K562 (cell line): ENCODE measurements around the gene SLIT1. TPM values are rescaled to one million over a fixed set of nuclear protein-coding genes. Genes with fewer than 3 reads are reported as not detected.

Source experiments
- ATAC-seq: fragments of 200-7000 bp; cut with Tn5 transposase; 3 replicates; pipeline ENCODE4 v1.9.1; 2020; ENCODE audit warnings: moderate library complexity
- BruUV-seq: library from RNA; stranded (reverse); fragments of 400-500 nt; replicated peaks from 2 replicates; lab custom pipeline; 2021; lab: Mats Ljungman, UMichigan
- CTCF ChIA-PET: fragments of 300-600 bp; formaldehyde crosslinking; extraction: SDS; loops from one replicate; lab custom pipeline; 2021; ENCODE audit warnings: low intra/inter-chr PET ratio; lab: Yijun Ruan, JAX
- POLR2A ChIA-PET: fragments of 300-600, 350-650 bp; sonication (Branson Sonifier 250); formaldehyde crosslinking; extraction: SDS; loops from one replicate; lab custom pipeline; 2021; ENCODE audit warnings: antibody characterized with exemption, inconsistent platforms; lab: Yijun Ruan, JAX
- DNase-seq, 4 experiments: peaks; one replicate each; pipeline versions ENCODE4 v3.0.0 to v3.0.0-alpha.2; 2011 to 2018; ENCODE audit warnings: low spot score in 3 of 4, mixed read lengths in 3 of 4; ENCODE audit errors: extremely low read depth in 1 of 4
- FAIRE-seq: peaks from 2 replicates; lab custom pipeline; 2011; peaks lifted over from hg19 to GRCh38; lab: Jason Lieb, UNC
- H2AFZ ChIP-seq: 2 replicates; pipeline ENCODE4 v1.6.0; 2011; ENCODE audit warnings: low read depth, low read length, control low read depth, inconsistent platforms
- H3K27ac ChIP-seq: fragments of 200-600 bp; 3 replicates; pipeline ENCODE4 v1.8.0; 2011; ENCODE audit warnings: low read depth, mild to moderate bottlenecking, control low read depth, inconsistent platforms, low read length, moderate library complexity, mixed read lengths; ENCODE audit errors: extremely low read depth
- H3K27me3 ChIP-seq, 2 experiments: fragments of 300-600 bp in 1 of 2; 2 replicates in 1 of 2; 3 replicates in 1 of 2; pipeline versions ENCODE4 v1.6.0 to v1.8.0; 2011; ENCODE audit warnings: inconsistent platforms in 2 of 2, low read length in 2 of 2, mild to moderate bottlenecking in 1 of 2, mixed read lengths in 1 of 2, moderate library complexity in 1 of 2; ENCODE audit not compliant: control insufficient read depth in 2 of 2, insufficient read depth in 2 of 2
- H3K36me3 ChIP-seq: fragments of 300-600 bp; 3 replicates; pipeline ENCODE4 v1.8.0; 2011; ENCODE audit warnings: mild to moderate bottlenecking, low read length, inconsistent platforms; ENCODE audit not compliant: control insufficient read depth, insufficient read depth
- H3K4me1 ChIP-seq, 2 experiments: fragments of 200-600 bp in 1 of 2; replicated peaks in 1 of 2; 2 replicates in 1 of 2; 3 replicates in 1 of 2; pipeline versions ENCODE4 v1.5.1 to v1.8.0; 2011; ENCODE audit warnings: inconsistent platforms in 2 of 2, low read length in 2 of 2, mild to moderate bottlenecking in 1 of 2, mixed read lengths in 1 of 2, moderate library complexity in 1 of 2; ENCODE audit not compliant: control insufficient read depth in 2 of 2, insufficient read depth in 2 of 2
- H3K4me2 ChIP-seq: 2 replicates; pipeline ENCODE4 v1.6.1; 2011; ENCODE audit warnings: low read length, control low read depth, inconsistent platforms, mixed read lengths; ENCODE audit not compliant: insufficient read depth
- H3K4me3 ChIP-seq: fragments of 200-600 bp; sonication (generic), shearing (Covaris generic); 2 replicates; pipeline ENCODE4 v1.5.1; 2016; ENCODE audit warnings: control low read depth, inconsistent platforms
- H3K79me2 ChIP-seq: fragments of 200-600 bp; 3 replicates; pipeline ENCODE4 v1.8.0; 2011; ENCODE audit warnings: low read length, inconsistent platforms; ENCODE audit not compliant: control insufficient read depth, insufficient read depth
- H3K9ac ChIP-seq, 2 experiments: 2 replicates each; pipeline versions ENCODE4 v1.6.0 to v1.6.1; 2011; ENCODE audit warnings: low read depth in 2 of 2, low read length in 2 of 2, control low read depth in 1 of 2, inconsistent platforms in 1 of 2, mild to moderate bottlenecking in 1 of 2, mixed read lengths in 1 of 2; ENCODE audit not compliant: insufficient read depth in 1 of 2
- H3K9me1 ChIP-seq: one replicate; pipeline ENCODE4 v1.6.0; 2011; ENCODE audit warnings: inconsistent platforms, mild to moderate bottlenecking, low read length, moderate library complexity; ENCODE audit not compliant: control insufficient read depth, insufficient read depth
- H3K9me3 ChIP-seq: replicated peaks from 2 replicates; pipeline ENCODE4 v1.5.1; 2011; ENCODE audit warnings: low read depth, low read length, inconsistent platforms; ENCODE audit not compliant: control insufficient read depth, insufficient read depth
- H4K20me1 ChIP-seq: replicated peaks from 2 replicates; pipeline ENCODE4 v1.6.1; 2011; ENCODE audit warnings: low read length, inconsistent platforms, mixed read lengths; ENCODE audit not compliant: control insufficient read depth, insufficient read depth
- ARID3B ChIP-seq: fragments of 250-450 bp; sonication (Bioruptor Pico); IDR thresholded peaks from 2 replicates; pipeline ENCODE4 v1.4.0; 2020; ENCODE audit warnings: borderline replicate concordance
- CBX5 ChIP-seq: IDR thresholded peaks from 2 replicates; pipeline ENCODE4 v1.6.1; 2014; ENCODE audit warnings: low read depth, borderline replicate concordance
- HDAC8 ChIP-seq: fragments of 450-650 bp; IDR thresholded peaks from 2 replicates; pipeline ENCODE4 v1.6.1; 2016; ENCODE audit warnings: mild to moderate bottlenecking, missing genetic modification characterization, moderate library complexity, missing compliant biosample characterization
- MLLT1 ChIP-seq, 2 experiments: fragments of 450-650 bp; IDR thresholded peaks; 2 replicates each; pipeline ENCODE4 v1.6.1; 2016
- RBM14 ChIP-seq: fragments of 200-400 bp; formaldehyde crosslinking; IDR thresholded peaks from 2 replicates; pipeline ENCODE4 v1.6.1; 2018; ENCODE audit warnings: low read depth, mild to moderate bottlenecking, low read length, moderate library complexity, borderline replicate concordance; ENCODE audit not compliant: insufficient read depth
- SNAPC5 ChIP-seq: fragments of 250-450 bp; sonication (Bioruptor Pico); IDR thresholded peaks from 2 replicates; pipeline ENCODE4 v1.8.0; 2021; ENCODE audit warnings: moderate library complexity, mild to moderate bottlenecking, inconsistent platforms
- TCF3 ChIP-seq: sonication (generic); formaldehyde crosslinking; IDR thresholded peaks from 2 replicates; pipeline ENCODE4 v1.4.0; 2020; ENCODE audit warnings: mild to moderate bottlenecking, missing genetic modification reagents
- TSHZ1 ChIP-seq: fragments of 250-450 bp; sonication (Bioruptor Pico); IDR thresholded peaks from 2 replicates; pipeline ENCODE4 v1.4.0; 2020; ENCODE audit warnings: mild to moderate bottlenecking, moderate library complexity
- VEZF1 ChIP-seq: fragments of 200-800 bp; sonication (Bioruptor generic); IDR thresholded peaks from 2 replicates; pipeline ENCODE4 v1.6.1; 2017; ENCODE audit warnings: missing genetic modification characterization, missing compliant biosample characterization
- ZC3H11A ChIP-seq: IDR thresholded peaks from 2 replicates; pipeline ENCODE4 v1.6.1; 2012; ENCODE audit warnings: low read depth, low read length, improper control_type of control experiment
- ZNF277 ChIP-seq: fragments of 250-450 bp; sonication (Bioruptor Pico); IDR thresholded peaks from 2 replicates; pipeline ENCODE4 v1.8.0; 2022; ENCODE audit warnings: inconsistent platforms, mild to moderate bottlenecking, moderate library complexity, borderline replicate concordance
- WGBS: fragments of 100-300 bp; shearing (Covaris generic); methylation state at CpG from one replicate; pipeline ENCODE4 v1.1.6; 2016; ENCODE audit warnings: low coverage, mixed read lengths; ENCODE audit not compliant: insufficient coverage; ENCODE audit errors: missing lambda C conversion rate; 5-methylcytosine and 5-hydroxymethylcytosine counted together
- in situ Hi-C: fragments of 300-500 bp; cut with MboI; formaldehyde crosslinking; loops from 4 replicates; pipeline ENCODE4 v1.15.0; 2018; ENCODE audit warnings: inconsistent platforms, mixed read lengths
- intact Hi-C: fragments of 100-400 bp; cut with micrococcal nuclease; formaldehyde crosslinking; loops from 2 replicates; pipeline ENCODE4 v1.14.2; 2022
- polyA plus RNA-seq, 8 experiments: library from polyadenylated mRNA; depleted of rRNA in 4 of 8; stranded (reverse) in 5 of 8; unstranded in 3 of 8; fragments of >200 nt; fragmentation: Nextera tagmentation in 2 of 8; fragmentation: Illumina TruSeq in 1 of 8; extraction: Ambion mirVana in 2 of 8; extraction: Trizol in 1 of 8; gene quantifications; 2 replicates each; pipeline versions ENCODE4 v1.2.1 to v1.2.3, GENCODE V29; 2011 to 2014; ENCODE audit warnings: inconsistent platforms in 1 of 8, missing spikeins in 1 of 8
- total RNA-seq, 7 experiments: library from RNA; depleted of rRNA in 6 of 7; stranded (reverse); fragments of >200 nt in 6 of 7; fragmentation: Illumina TruSeq in 2 of 7; extraction: Trizol in 2 of 7; gene quantifications; 2 replicates each; pipeline versions ENCODE4 v1.2.1 to v1.2.3, GENCODE V29; 2011 to 2021; ENCODE audit warnings: low replicate concordance in 1 of 7

The SLIT1 gene
- total and polyA plus RNA-seq, 9 of the 15 experiments (the other 6 are each of a cell fraction or from before 2014, with no cell fraction given): 0.01 to 0.11 (median 0.04) TPM; not detected in 3

- peaks cover 0 to 8% of the 10 kb centered on the region in 2 experiments; a peak in 2 of 5 replicates for H3K4me1 ChIP-seq
- no peaks in the 10 kb centered on the region for H3K9me1 ChIP-seq
- intact Hi-C loops (no loop called here), in situ Hi-C loops (no loop called here)
- no peaks in the 10 kb centered on the region for H3K79me2 ChIP-seq
- DNase-seq: no peak
- no peak overlapping the region for H3K4me3 ChIP-seq
- no peak overlapping the region for H3K4me2 ChIP-seq
- no peaks in the 10 kb centered on the region for H4K20me1 ChIP-seq
- no peak for FAIRE-seq
- BruUV-seq: no TSS peak
- peaks cover 0 to 4% of the 10 kb centered on the region in 2 experiments; a peak in 1 of 5 replicates for H3K27me3 ChIP-seq
- 58% methylated on average over 15 of the region's 15 CpGs for WGBS
- H2AFZ ChIP-seq: no peak overlapping the region
- H3K9ac ChIP-seq: 0 out of 4 replicates have a peak overlapping the region, but pooled peaks of 1 of the 2 experiments have one; percentile 42
- ATAC-seq: no peak
- CTCF ChIA-PET: interaction anchor here (0.6 kb wide), 1 partner anchor 63 kb away, joined by 4 read pairs; no protein-coding TSS in a partner anchor
- peaks cover 3% of the 10 kb centered on the region; the same call in 1 of the 3 replicates for H3K36me3 ChIP-seq
- no peak overlapping the region for H3K27ac ChIP-seq
- no peaks in the 10 kb centered on the region for H3K9me3 ChIP-seq
- POLR2A ChIA-PET: no interaction called here
- TF ChIP-seq CBX5: no peak
- TF ChIP-seq TSHZ1 (CRISPR knock-in tag): no peak
- no peak for TF ChIP-seq SNAPC5 (CRISPR knock-in tag)
- no peak for TF ChIP-seq VEZF1 (CRISPR knock-in tag)
- no peak for TF ChIP-seq ZC3H11A
- TF ChIP-seq ZNF277: no peak
- no peak for TF ChIP-seq MLLT1 (IDR thresholded peaks at IDR 0.05)
- no peak for TF ChIP-seq HDAC8 (tag)
- no peak for TF ChIP-seq ARID3B (CRISPR knock-in tag)
- no peak for TF ChIP-seq TCF3 (CRISPR knock-in tag)
- no peak for TF ChIP-seq RBM14
Observed at GRCh38 chr10:97215619-97216260, 30.0 kb upstream of the SLIT1 start.
